HG02571 (cell line): ENCODE results near the gene EBF3.

Experiments
- ATAC-seq: cut with Tn5 transposase; IDR thresholded peaks from one replicate; pipeline ENCODE4 v1.9.1; 2021; ENCODE audit warnings: mild to moderate bottlenecking, moderate library complexity; ENCODE audit not compliant: unreplicated experiment

Gene EBF3

DNA sequence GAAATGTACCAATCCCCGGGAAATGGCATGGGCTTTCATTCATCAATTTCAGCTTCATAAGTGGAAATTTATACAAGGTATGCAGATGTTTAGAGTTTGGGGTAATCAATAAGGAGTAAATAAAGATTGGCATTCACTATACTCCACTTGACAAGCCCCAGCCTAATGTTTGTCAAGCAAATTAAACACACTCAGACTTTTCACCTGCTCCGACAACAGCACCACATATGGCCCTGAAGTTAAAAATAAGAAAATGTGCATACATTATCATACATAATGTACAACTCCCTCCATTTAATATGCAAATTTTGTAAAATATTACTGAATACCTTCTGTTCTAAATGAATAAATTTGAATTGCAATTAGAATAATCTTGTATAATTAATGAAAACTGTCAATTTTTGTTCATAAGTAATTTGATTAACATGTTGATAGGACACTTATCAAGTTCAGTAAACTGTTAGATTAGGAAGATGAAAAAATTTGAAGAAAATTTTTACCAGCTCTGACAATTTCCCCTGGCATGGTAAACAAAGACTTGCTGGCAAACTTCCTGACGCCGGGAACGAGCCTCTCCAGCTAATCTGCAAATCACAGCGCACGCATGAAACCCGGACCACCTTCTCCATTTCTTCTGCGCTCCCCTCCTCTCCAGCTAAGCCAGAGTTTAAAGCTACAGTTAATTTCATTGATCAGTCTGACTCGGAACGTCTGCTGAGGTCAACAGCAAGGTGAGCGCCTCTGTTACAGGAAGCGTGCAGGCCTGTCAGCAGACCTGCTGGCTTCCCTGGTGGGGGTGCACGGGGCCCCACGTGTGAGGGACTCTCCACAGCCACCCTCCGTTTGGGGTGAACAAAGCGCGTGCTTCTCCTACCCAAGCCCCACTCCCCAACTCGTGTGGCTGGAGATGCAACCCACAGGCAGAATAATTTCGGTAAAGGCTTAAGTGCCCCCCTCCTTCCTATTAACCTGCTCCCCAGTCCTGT, 70.7 kb downstream of the EBF3 start:
- ATAC-seq = no peak

DNA sequence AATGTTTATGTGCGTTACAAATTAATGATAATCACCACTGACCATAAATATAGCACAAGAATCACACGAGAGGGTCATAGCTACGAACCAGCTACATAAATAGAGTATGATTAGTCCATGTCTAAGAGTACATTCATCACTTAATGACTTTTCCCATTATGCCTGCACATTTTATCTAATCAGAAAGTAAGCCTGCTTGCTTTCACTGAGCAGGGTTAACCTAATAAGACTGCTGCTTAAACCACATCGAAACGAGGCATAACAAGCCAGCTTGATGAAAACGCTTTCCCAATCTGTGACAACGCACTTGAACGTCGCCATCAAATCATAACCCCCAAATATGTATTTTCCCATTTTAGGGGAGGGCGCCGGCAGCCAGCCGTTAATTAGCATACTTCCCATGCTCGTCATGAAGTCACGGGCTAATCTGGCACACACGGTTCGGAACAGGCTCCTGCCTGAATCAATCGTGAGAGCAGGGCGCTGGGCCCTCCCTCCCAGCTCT, 71.5 kb downstream of the EBF3 start:
- ATAC-seq = no peak

DNA sequence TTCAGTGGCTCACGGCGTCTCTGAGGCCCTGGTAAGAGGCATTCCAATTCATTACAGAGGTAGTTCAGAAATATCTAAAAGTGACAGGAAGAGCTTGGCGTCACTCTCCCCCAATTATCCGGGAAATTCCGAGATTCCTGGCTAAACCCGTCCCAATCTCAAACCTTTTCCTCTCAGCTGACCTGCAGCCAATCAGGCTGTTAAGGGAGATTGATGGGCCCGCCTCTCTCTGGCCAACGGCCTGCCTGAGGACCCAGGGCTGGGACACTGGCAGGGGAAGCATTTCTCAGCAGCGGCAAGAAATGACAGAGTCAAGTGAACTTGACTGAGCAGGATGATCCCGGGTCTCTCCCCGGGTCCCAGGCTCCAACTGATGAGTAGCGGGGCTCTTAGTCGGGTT, 72.3 kb downstream of the EBF3 start:
- no peak for ATAC-seq

- no peak for ATAC-seq
Measured at GRCh38 chr10:129890170-129890569, 73.9 kb downstream of the EBF3 start.

- no peak for ATAC-seq
Measured at GRCh38 chr10:129888784-129889616, 75.1 kb downstream of the EBF3 start.

- no peak for ATAC-seq
Measured at GRCh38 chr10:129887986-129888783, 75.9 kb downstream of the EBF3 start.

- ATAC-seq = no peak
Measured at GRCh38 chr10:129887381-129887905, 76.6 kb downstream of the EBF3 start.

DNA sequence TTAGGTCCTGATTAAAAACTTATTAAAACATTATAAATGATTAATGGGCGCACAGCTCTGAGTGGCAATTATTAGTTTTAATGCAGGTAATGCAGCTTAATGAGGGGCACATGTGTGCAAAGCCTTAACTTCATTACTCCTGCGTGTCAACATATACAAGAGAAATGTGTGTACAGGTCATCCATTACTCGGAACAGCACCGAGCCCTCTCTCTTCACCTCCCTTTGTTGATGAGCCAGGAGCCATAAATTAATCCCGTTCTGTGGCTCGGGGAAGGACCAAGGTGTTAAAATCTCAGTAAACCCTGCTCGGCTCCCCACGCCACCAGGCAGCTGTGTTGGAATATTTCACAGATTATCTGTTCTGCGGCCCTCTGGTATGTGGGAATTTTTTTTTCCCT, 77.8 kb downstream of the EBF3 start:
- no peak for ATAC-seq

- ATAC-seq = no peak
Measured at GRCh38 chr10:129885526-129885925, 78.5 kb downstream of the EBF3 start.

DNA sequence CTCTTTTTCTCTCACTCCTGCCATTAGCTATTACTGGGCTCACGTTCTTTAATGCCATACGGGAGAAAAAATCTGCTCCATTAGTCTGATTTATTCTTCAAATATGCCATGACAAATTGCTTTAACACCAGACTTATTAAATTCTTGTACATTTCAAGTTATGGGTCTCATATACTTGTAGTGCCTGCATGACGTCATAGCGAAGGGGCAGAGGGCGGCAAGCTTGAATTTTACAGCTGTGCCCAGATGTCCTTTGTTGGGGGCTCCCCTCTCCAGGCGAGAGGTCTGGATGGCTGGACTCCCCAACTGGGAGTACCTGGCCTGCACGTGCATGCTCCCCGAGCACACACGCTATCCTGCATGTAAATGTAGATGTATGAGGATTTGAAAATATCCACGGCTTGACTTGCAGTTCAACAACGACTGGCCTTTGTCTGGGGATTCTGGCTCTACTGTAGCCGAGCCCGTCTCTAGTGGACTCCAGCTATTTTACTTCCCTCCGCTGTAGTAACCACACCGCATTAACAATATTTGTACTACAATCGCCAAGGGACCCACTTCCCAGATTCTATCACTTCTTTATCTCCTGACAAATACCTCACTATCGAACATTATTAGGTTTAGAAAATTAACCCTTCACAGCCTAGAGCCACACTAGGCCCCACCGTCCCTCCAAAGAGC, 79.5 kb downstream of the EBF3 start:
- ATAC-seq = no peak

- no peak for ATAC-seq
Measured at GRCh38 chr10:129883626-129884397, 80.3 kb downstream of the EBF3 start.

GRCh38 chr10:129883029-129883428, 81.0 kb downstream of the EBF3 start:
- no peak for ATAC-seq

DNA sequence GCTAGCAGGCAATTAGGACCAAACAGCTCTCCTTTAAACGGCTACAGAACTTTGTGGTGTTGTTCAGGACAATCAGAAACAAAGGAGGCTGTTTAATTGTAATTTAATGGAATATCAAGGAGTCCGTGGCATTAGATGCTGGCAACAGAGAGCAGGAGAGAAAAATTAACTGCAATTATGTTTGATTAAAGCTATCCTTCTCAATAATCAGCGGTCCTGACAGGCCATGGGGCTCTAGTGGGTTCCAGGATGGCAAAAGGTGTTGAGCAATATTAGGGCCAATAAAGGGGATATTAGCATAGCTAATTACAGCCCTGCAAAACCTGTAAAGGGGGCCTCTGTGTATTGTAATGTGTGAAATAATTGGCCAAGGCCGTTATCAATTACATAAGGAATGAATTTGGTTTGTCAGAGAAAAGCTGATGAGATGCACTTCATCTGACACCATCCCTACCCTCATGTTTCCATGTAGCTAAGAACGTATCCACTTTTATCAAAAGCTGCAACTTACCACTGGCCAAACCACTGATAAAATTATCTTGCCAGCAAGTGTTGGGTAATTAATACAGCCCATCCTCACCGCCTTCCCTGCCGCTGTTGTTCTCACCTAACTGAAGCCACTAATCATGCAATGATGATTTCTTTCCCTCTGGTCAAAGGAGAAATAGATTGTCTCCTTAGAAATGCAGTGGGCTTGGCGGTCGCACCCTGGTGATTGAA, 81.6 kb downstream of the EBF3 start:
- ATAC-seq = no peak

GRCh38 chr10:129881641-129882040, 82.4 kb downstream of the EBF3 start:
- no peak for ATAC-seq

DNA sequence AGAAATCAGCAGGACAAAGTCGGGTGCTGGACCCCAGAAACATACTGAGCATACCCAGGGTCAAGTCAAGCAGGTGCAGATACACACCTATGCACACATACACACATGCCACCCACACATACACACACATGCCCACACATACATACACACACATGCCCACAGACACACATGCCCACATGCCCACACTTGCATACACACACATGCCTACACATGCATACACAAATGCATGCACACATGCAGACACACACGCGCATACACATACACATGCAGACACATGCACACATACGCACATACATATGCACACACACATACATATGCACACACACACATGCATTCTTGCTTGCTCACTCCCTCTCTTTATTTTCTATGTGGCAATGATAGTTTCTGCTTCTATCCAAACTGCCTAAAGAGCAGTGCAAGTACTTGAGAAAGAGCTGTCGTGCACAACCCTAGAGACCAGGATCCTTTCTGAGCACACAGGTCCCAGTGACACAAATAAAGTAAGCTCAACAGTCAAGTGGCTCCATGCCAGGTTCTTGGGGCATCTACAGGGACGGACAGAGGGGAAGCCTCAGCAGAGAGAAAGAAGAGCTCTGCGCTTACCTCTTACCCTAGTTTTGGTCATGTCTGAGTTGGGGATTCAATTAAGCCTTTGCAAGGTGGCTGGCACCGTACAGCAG, 83.7 kb downstream of the EBF3 start:
- no peak for ATAC-seq

GRCh38 chr10:129879655-129880054, 84.4 kb downstream of the EBF3 start:
- no peak for ATAC-seq

DNA sequence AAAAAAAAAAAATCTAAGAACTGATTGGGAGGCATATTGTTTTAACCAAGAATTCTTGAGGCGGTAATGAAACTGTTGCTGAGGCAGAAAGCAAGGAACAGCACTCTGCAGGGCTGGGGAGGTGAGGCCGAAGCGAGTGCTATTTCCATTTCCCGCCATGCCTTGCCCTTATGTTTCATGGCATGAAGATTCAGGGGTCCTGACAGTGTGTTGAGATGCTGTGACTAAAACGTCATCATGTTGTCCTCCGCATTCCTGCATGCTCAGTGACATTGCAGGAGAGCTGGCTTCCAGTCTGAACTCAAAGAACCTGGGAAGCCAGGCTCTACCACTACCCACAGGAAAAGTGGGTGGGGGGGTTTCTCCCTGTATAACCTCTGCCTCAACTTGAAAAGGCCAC, 85.2 kb downstream of the EBF3 start:
- no peak for ATAC-seq

GRCh38 chr10:129877773-129878371, 86.2 kb downstream of the EBF3 start:
- no peak for ATAC-seq
